ENCODE measurements around the gene ZNF280B. TPM values are rescaled to one million over a fixed set of nuclear protein-coding genes. Genes with fewer than 3 reads are reported as not detected.

The ZNF280B gene
- total RNA-seq, 1 donor from 2014 or later, result 7.3 TPM

GRCh38 chr22:22548317-22548716, 39.8 kb upstream of the ZNF280B start:
- peaks cover 52% of the 10 kb centered on the region for H3K27me3 Mint-ChIP-seq (ENCODE audit: low read depth)
- DNase-seq (ENCODE audit: low read depth, low spot score), result no peak
- peaks cover 9% of the 10 kb centered on the region for H3K4me1 Mint-ChIP-seq
- no peak for TF ChIP-seq CTCF (conservative IDR thresholded peaks at IDR 0.05)
- H3K4me3 Mint-ChIP-seq, result no peak overlapping the region
- H3K27ac Mint-ChIP-seq (ENCODE audit: unreplicated experiment), result no peak overlapping the region
- H3K36me3 Mint-ChIP-seq (ENCODE audit: low read depth), result no peaks in the 10 kb centered on the region
- no peaks in the 10 kb centered on the region for H3K9me3 Mint-ChIP-seq

- peaks cover 48% of the 10 kb centered on the region for H3K27me3 Mint-ChIP-seq (ENCODE audit: low read depth)
Measured at GRCh38 chr22:22547692-22548300, 39.3 kb upstream of the ZNF280B start.

GRCh38 chr22:22547226-22547625, 38.7 kb upstream of the ZNF280B start:
- no peak for DNase-seq (ENCODE audit: low read depth, low spot score)
- Mint-ChIP-seq H3K4me3 (no peak overlapping the region), H3K27me3 (ENCODE audit: low read depth) (peaks cover 49% of the 10 kb centered on the region), H3K27ac (ENCODE audit: unreplicated experiment) (no peak overlapping the region), H3K4me1 (peaks cover 4% of the 10 kb centered on the region), H3K9me3 (no peaks in the 10 kb centered on the region), H3K36me3 (ENCODE audit: low read depth) (no peaks in the 10 kb centered on the region)
- TF ChIP-seq CTCF (conservative IDR thresholded peaks at IDR 0.05), result no peak

More at GRCh38 chr22:22547692-22548300, 39.3 kb upstream of the ZNF280B start:
- DNase-seq (ENCODE audit: low read depth, low spot score), result no peak
- Mint-ChIP-seq H3K9me3 (no peaks in the 10 kb centered on the region), H3K4me1 (peaks cover 7% of the 10 kb centered on the region), H3K27ac (ENCODE audit: unreplicated experiment) (no peak overlapping the region), H3K4me3 (no peak overlapping the region), H3K36me3 (ENCODE audit: low read depth) (no peaks in the 10 kb centered on the region)
- no peak for TF ChIP-seq CTCF (conservative IDR thresholded peaks at IDR 0.05)

GRCh38 chr22:22546490-22546889, 37.9 kb upstream of the ZNF280B start:
- Mint-ChIP-seq H3K4me3 (no peak overlapping the region), H3K27me3 (ENCODE audit: low read depth) (peaks cover 52% of the 10 kb centered on the region), H3K4me1 (peaks cover 3% of the 10 kb centered on the region)

GRCh38 chr22:22545084-22545483, 36.5 kb upstream of the ZNF280B start:
- no peak overlapping the region for H3K4me3 Mint-ChIP-seq
- no peak for DNase-seq (ENCODE audit: low read depth, low spot score)
- no peak for TF ChIP-seq CTCF (conservative IDR thresholded peaks at IDR 0.05)
- H3K9me3 Mint-ChIP-seq, result no peaks in the 10 kb centered on the region
- H3K27ac Mint-ChIP-seq (ENCODE audit: unreplicated experiment), result no peak overlapping the region
- no peaks in the 10 kb centered on the region for H3K4me1 Mint-ChIP-seq
- peaks cover 54% of the 10 kb centered on the region for H3K27me3 Mint-ChIP-seq (ENCODE audit: low read depth)
- H3K36me3 Mint-ChIP-seq (ENCODE audit: low read depth), result no peaks in the 10 kb centered on the region

More at GRCh38 chr22:22546490-22546889, 37.9 kb upstream of the ZNF280B start:
- TF ChIP-seq CTCF (conservative IDR thresholded peaks at IDR 0.05), result no peak
- Mint-ChIP-seq H3K27ac (ENCODE audit: unreplicated experiment) (no peak overlapping the region), H3K9me3 (no peaks in the 10 kb centered on the region), H3K36me3 (ENCODE audit: low read depth) (no peaks in the 10 kb centered on the region)
- DNase-seq (ENCODE audit: low read depth, low spot score), result no peak

Measured in neural crest cell (in vitro differentiated cells).